Measurements from ENCODE around the gene KRTAP10-9. TPM values are rescaled to one million over a fixed set of nuclear protein-coding genes. Genes with fewer than 3 reads are reported as not detected.
A peak's percentile ranks its signal among the peaks of the same experiment; 100 is the strongest.

The KRTAP10-9 gene
- total and polyA plus RNA-seq, 10 donors: not detected

DNA sequence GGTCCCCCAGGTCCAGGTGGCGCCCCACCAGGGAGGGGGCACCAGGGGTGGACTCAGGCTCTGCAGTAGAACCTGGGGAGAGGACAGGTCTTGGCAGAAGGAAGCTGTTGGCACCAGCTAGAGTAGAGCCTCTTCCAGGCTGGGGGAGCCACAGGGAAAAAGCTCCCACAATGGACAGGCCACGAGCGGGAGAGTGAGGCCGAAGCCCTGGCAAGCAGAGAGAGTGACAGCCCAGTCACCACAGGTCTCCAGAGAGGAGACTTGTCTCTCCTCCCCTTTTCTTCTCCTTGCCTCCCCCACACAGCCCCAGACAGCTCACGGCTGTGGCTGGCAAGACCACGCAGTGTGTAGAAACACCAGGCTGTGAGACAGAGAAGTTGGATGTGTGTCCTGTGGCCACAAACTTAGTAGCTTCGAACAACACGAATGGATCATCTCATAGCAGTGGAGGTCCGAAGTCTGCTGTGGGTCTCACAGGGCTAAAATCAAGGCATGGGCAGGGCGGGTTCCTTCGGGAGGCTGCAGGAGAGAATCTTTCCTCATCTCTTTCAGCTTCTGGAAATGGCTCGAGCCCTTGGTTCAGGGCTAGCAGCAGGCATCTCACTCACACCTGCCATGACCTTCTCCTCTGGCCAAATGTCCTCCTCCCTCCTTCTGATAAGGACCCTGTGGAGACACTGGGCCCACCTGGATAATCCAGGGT, 24.2 kb downstream of the KRTAP10-9 start:
- peaks cover 0 to 35% (median 0%) of the 10 kb centered on the region in 7 donors for H3K27me3 ChIP-seq (replicated peaks in 1 of 7)
- WGBS, 5 donors: 84 to 91% (median 90%) methylated on average over 12 of the region's 12 CpGs
- intact Hi-C loops (cut with DNase I; ENCODE audit: low total_unique reads): no loop called here
- no peak overlapping the region for H3K27ac ChIP-seq
- peaks cover 0 to 8% (median 5%) of the 10 kb centered on the region in 8 donors for H3K9me3 ChIP-seq
- TF ChIP-seq, protein P1, sequence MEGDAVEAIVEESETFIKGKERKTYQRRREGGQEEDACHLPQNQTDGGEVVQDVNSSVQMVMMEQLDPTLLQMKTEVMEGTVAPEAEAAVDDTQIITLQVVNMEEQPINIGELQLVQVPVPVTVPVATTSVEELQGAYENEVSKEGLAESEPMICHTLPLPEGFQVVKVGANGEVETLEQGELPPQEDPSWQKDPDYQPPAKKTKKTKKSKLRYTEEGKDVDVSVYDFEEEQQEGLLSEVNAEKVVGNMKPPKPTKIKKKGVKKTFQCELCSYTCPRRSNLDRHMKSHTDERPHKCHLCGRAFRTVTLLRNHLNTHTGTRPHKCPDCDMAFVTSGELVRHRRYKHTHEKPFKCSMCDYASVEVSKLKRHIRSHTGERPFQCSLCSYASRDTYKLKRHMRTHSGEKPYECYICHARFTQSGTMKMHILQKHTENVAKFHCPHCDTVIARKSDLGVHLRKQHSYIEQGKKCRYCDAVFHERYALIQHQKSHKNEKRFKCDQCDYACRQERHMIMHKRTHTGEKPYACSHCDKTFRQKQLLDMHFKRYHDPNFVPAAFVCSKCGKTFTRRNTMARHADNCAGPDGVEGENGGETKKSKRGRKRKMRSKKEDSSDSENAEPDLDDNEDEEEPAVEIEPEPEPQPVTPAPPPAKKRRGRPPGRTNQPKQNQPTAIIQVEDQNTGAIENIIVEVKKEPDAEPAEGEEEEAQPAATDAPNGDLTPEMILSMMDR (IDR thresholded peaks at IDR 0.05 in 8 of 11, conservative IDR thresholded peaks at IDR 0.05 in 3 of 11): no peak
- TF ChIP-seq POLR2AphosphoS5 (IDR thresholded peaks at IDR 0.05): no peak
- no peak for TF ChIP-seq POLR2A (IDR thresholded peaks at IDR 0.05)
- DNase-seq: no peak
- H3K4me1 ChIP-seq: no peaks in the 10 kb centered on the region
- H3K36me3 ChIP-seq: no peaks in the 10 kb centered on the region
- H3K4me3 ChIP-seq: no peak overlapping the region

DNA sequence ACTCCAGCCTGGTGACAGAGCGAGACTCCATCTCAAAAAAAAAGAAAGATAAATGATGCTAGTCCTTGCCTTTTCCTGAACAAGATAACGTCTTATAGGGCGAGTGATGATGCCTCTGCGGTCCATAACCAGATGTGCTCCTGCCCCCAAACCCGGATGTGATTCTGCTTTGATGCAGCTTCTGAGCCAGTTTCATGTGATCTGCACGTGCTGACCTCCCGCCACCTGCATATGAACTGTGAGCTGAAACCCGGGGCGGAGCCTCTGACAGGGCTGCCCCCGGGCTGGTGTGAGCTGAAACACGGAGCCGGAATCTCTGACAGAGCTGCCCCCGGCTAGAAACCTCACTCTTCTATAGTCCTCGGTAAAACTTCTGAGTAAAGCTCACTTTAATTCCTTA, 26.2 kb downstream of the KRTAP10-9 start:
- H3K27me3 ChIP-seq (replicated peaks in 1 of 7): peaks cover 0 to 24% (median 0%) of the 10 kb centered on the region in 7 donors
- intact Hi-C loops (cut with DNase I; ENCODE audit: low total_unique reads): no loop called here
- no peaks in the 10 kb centered on the region for H3K36me3 ChIP-seq
- TF ChIP-seq, protein P1 (IDR thresholded peaks at IDR 0.05 in 8 of 11, conservative IDR thresholded peaks at IDR 0.05 in 3 of 11): no peak
- TF ChIP-seq POLR2AphosphoS5 (IDR thresholded peaks at IDR 0.05) (no peak), POLR2A (IDR thresholded peaks at IDR 0.05) (no peak)
- no peak overlapping the region for H3K4me3 ChIP-seq
- peaks cover 0 to 12% (median 1%) of the 10 kb centered on the region in 6 donors for H3K4me1 ChIP-seq
- H3K27ac ChIP-seq: no peak overlapping the region
- DNase-seq: no peak
- whole genome bisulfite sequencing, 5 donors: 70 to 80% (median 74%) methylated on average over 14 of the region's 14 CpGs
- H3K9me3 ChIP-seq: peaks cover 0 to 23% (median 14%) of the 10 kb centered on the region in 8 donors

DNA sequence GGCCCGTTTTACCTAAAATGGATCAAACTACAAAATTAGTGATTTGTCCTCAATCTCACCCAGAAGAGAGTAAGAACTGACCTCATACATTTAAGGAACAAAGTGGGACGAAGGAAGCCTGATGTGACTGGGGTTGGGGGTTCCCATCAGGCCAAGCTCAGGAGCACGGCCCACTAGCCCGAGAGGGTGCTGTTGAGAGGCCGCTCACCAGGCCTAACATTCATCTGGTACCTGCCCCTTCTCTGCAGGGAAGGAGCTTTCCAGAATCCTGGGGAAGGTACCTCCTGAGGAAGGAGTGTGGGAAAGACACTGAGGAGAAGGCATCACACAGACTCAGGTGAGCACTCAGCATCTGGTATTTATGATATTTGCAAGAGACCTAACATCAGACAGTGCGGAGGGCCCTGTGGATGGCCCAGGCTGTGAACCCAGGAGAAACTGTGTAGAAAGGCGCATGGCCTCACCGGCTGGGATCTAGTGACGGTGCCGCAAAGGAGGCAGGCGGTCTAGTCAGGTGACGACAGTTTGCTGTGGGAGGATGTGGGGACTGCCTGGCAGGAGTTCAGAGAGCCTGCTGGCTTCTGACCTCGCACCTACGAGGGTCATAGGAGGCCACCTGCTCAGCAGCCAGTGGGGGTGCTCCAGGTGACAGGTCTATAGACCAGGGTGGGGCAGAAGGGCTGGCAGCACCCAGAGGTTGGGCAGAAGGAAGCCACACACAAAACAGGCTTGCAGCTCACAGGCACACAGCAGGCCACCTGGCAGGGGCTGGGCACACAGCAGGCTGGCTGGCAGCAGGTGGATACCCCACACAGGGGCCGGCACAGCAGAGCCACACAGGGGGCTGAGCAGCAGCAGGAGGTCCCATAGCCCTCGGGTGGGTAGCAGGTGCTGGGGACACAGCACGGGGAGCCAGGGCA, 27.0 kb downstream of the KRTAP10-9 start:
- no peak for DNase-seq
- H3K4me3 ChIP-seq: no peak overlapping the region
- H3K4me1 ChIP-seq: peaks cover 0 to 20% (median 5%) of the 10 kb centered on the region in 6 donors
- WGBS, 5 donors: 75 to 84% (median 82%) methylated on average over 17 of the region's 17 CpGs
- peaks cover 0 to 23% (median 14%) of the 10 kb centered on the region in 8 donors for H3K9me3 ChIP-seq
- H3K36me3 ChIP-seq: no peaks in the 10 kb centered on the region
- H3K27me3 ChIP-seq (replicated peaks in 1 of 7): peaks cover 0 to 22% (median 0%) of the 10 kb centered on the region in 7 donors
- peak in 2 of 3 donors; percentile 29 to 48 for TF ChIP-seq POLR2AphosphoS5 (IDR thresholded peaks at IDR 0.05)
- TF ChIP-seq POLR2A (IDR thresholded peaks at IDR 0.05): no peak
- H3K27ac ChIP-seq: peak overlapping the region in 7 of 8 donors; percentile 22 to 80 (median 52)
- intact Hi-C loops (cut with DNase I; ENCODE audit: low total_unique reads): no loop called here

DNA sequence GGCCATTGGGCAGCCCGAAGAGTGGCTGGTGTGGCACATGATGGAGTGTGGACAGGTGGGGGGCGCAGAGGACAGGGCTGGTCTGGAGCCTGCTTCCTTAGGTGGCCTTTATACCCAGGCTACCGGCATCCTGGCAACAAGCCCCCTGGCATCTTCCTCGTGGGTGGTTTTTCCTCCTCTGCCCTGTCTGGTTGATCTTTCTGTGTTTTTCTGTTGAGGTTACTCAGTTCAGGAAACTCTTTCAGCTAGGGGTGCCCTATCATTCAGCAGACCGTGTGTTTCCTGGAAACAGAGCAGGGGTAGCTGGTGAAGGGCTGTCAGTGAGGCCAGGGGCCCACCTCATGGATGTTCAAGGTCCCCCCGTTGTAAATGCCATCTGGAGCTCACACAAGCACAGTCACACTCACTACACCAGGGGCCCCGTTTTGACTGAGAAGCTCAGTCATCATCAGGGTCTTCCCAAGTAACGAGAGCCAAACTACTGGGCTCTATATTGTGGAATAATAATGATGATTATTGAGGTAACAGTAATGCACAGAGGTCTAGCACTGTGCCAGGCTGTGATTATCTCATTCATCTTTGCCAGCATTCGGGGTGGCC, 27.8 kb downstream of the KRTAP10-9 start, which contains the start of gene KRTAP12-4:
Gene KRTAP12-4, minus strand, starts transcription at position 84 of the 600 bp plus-strand sequence. Its CDS starts 45 bp downstream, at position 39.
- H3K9me3 ChIP-seq: peaks cover 0 to 23% (median 14%) of the 10 kb centered on the region in 8 donors
- 53 to 63% (median 62%) methylated on average over 7 to 9 of the region's 9 CpGs for WGBS, 5 donors

More for the DNA sequence above, 27.8 kb downstream of the KRTAP10-9 start, which contains the start of gene KRTAP12-4:
- TF ChIP-seq POLR2A (IDR thresholded peaks at IDR 0.05): no peak
- no peak for TF ChIP-seq POLR2AphosphoS5 (IDR thresholded peaks at IDR 0.05)
- TF ChIP-seq, protein P1 (IDR thresholded peaks at IDR 0.05 in 8 of 11, conservative IDR thresholded peaks at IDR 0.05 in 3 of 11): no peak
- peaks cover 0 to 21% (median 6%) of the 10 kb centered on the region in 6 donors for H3K4me1 ChIP-seq
- peaks cover 0 to 27% (median 0%) of the 10 kb centered on the region in 7 donors for H3K27me3 ChIP-seq (replicated peaks in 1 of 7)
- H3K4me3 ChIP-seq: no peak within 1 kb of the TSS
- H3K36me3 ChIP-seq: no peaks in the 10 kb centered on the region
- peak within 1 kb of the TSS in 7 of 8 donors; percentile 22 to 80 (median 52) for H3K27ac ChIP-seq
- no peak for DNase-seq
- intact Hi-C loops (cut with DNase I; ENCODE audit: low total_unique reads): no loop called here
